ENCODE measurements around the gene CRIP3. TPM values are rescaled to one million over a fixed set of nuclear protein-coding genes. Genes with fewer than 3 reads are reported as not detected.
A peak's percentile ranks its signal among the peaks of the same experiment; 100 is the strongest.

Gene CRIP3
- total and polyA plus RNA-seq, 2 of the 13 experiments (the other 11 are each of a cell fraction or from before 2014, with no cell fraction given): 6.3 to 9.3 TPM

- no peak for TF ChIP-seq KDM5B (CRISPR knock-in tag; IDR thresholded peaks at IDR 0.05; ENCODE audit: borderline replicate concordance)
- 0 out of 2 replicates have a peak, but pooled peaks have one; percentile 15 for TF ChIP-seq MYC (CRISPR knock-in tag; IDR thresholded peaks at IDR 0.05; ENCODE audit: borderline replicate concordance)
- no peak for TF ChIP-seq ZKSCAN5 (CRISPR knock-in tag; IDR thresholded peaks at IDR 0.05)
- peak; percentile 36; the same call in 1 of the 2 replicates for TF ChIP-seq TGIF2 (CRISPR knock-in tag; IDR thresholded peaks at IDR 0.05)
- TF ChIP-seq ZNF546 (CRISPR knock-in tag; conservative IDR thresholded peaks at IDR 0.05): no peak
- peak; percentile 77 for TF ChIP-seq RXRA (CRISPR knock-in tag; IDR thresholded peaks at IDR 0.05)
- no peak for TF ChIP-seq ZBTB49 (CRISPR knock-in tag; IDR thresholded peaks at IDR 0.05; ENCODE audit: borderline replicate concordance)
- TF ChIP-seq ZNF281 (CRISPR knock-in tag; IDR thresholded peaks at IDR 0.05; ENCODE audit: borderline replicate concordance): no peak
- no peak for TF ChIP-seq THAP9 (CRISPR knock-in tag; IDR thresholded peaks at IDR 0.05; ENCODE audit: borderline replicate concordance)
- TF ChIP-seq RAD51 (IDR thresholded peaks at IDR 0.05; ENCODE audit: borderline replicate concordance): no peak
- peak; percentile 9; the same call in 1 of the 2 replicates for TF ChIP-seq NFYB (CRISPR knock-in tag; IDR thresholded peaks at IDR 0.05)
- TF ChIP-seq ZSCAN25 (CRISPR knock-in tag; IDR thresholded peaks at IDR 0.05): peak; percentile 87
- peak; percentile 37; the same call in 1 of the 2 replicates for TF ChIP-seq TFAP4 (IDR thresholded peaks at IDR 0.05; ENCODE audit: borderline replicate concordance, low read depth)
- TF ChIP-seq KDM6A (CRISPR knock-in tag; IDR thresholded peaks at IDR 0.05; ENCODE audit: low read depth): peak; percentile 71; the same call in 1 of the 2 replicates
- no peak for TF ChIP-seq KLF16 (CRISPR knock-in tag; IDR thresholded peaks at IDR 0.05)
- TF ChIP-seq AGO2 (optimal IDR thresholded peaks at IDR 0.05; ENCODE audit: low read depth, low read length): no peak
- no peak for TF ChIP-seq DZIP1 (CRISPR knock-in tag; IDR thresholded peaks at IDR 0.05)
- TF ChIP-seq PPARG (CRISPR knock-in tag; conservative IDR thresholded peaks at IDR 0.05): peak; percentile 93
These were observed 17.7 kb downstream of the CRIP3 start (continued) for GRCh38 chr6:43290905-43291355.
